Duodenal mucosa (tissue), 2 donors: ENCODE measurements around the gene CAMSAP2.
A peak's percentile ranks its signal among the peaks of the same experiment; 100 is the strongest.

Source experiments
- H3K27ac ChIP-seq: one replicate; pipeline ENCODE4 v1.7.0; 2013; ENCODE audit warnings: low read depth, low read length
- H3K27me3 ChIP-seq, 2 donors: one replicate each; pipeline ENCODE4 v1.7.0; 2013; ENCODE audit warnings: low read length in 2 of 2, control low read depth in 1 of 2; ENCODE audit not compliant: insufficient read depth in 2 of 2, control insufficient read depth in 1 of 2
- H3K36me3 ChIP-seq, 2 donors: one replicate each; pipeline ENCODE4 v1.7.0; 2013; ENCODE audit warnings: low read length in 2 of 2, control low read depth in 1 of 2; ENCODE audit not compliant: insufficient read depth in 2 of 2, control insufficient read depth in 1 of 2
- H3K4me1 ChIP-seq, 2 donors: one replicate each; pipeline ENCODE4 v1.7.0; 2013; ENCODE audit warnings: low read length in 2 of 2, control low read depth in 1 of 2; ENCODE audit not compliant: insufficient read depth in 2 of 2, control insufficient read depth in 1 of 2
- H3K4me3 ChIP-seq, 2 donors: one replicate each; pipeline ENCODE4 v1.7.0; 2013; ENCODE audit warnings: low read length in 2 of 2, low read depth in 1 of 2
- H3K9ac ChIP-seq, 2 donors: one replicate each; pipeline ENCODE4 v1.7.0; 2013; ENCODE audit warnings: low read length in 2 of 2, low read depth in 1 of 2
- H3K9me3 ChIP-seq, 2 donors: one replicate each; pipeline ENCODE4 v1.7.0; 2013; ENCODE audit warnings: low read length in 2 of 2, control low read depth in 1 of 2; ENCODE audit not compliant: control insufficient read depth in 1 of 2

CAMSAP2 gene

GRCh38 chr1:200738327-200738948 is at the start of gene CAMSAP2:
TSS of gene CAMSAP2 (plus strand) at chr1:200738893. CDS start at chr1:200739828, 935 bp downstream.
- no peaks in the 10 kb centered on the region for H3K36me3 ChIP-seq
- peak within 1 kb of the TSS; percentile 95 for H3K27ac ChIP-seq
- H3K9ac ChIP-seq = peak within 1 kb of the TSS; percentile 85 to 87
- H3K9me3 ChIP-seq = no peaks in the 10 kb centered on the region
- peak within 1 kb of the TSS; percentile 76 to 94 for H3K4me3 ChIP-seq
- H3K4me1 ChIP-seq = peaks cover 21 to 26% of the 10 kb centered on the region in 2 donors
- H3K27me3 ChIP-seq = no peaks in the 10 kb centered on the region

- Histone ChIP-seq H3K9ac (no peak overlapping the region), H3K27me3 (no peaks in the 10 kb centered on the region), H3K27ac (no peak overlapping the region), H3K4me1 (no peaks in the 10 kb centered on the region), H3K36me3 (no peaks in the 10 kb centered on the region), H3K4me3 (no peak overlapping the region), H3K9me3 (no peaks in the 10 kb centered on the region)
These were observed 46.4 kb upstream of the CAMSAP2 start for GRCh38 chr1:200692316-200692715.

GRCh38 chr1:200693327-200693726 is 45.4 kb upstream of the CAMSAP2 start:
- no peaks in the 10 kb centered on the region for H3K9me3 ChIP-seq
- H3K36me3 ChIP-seq = no peaks in the 10 kb centered on the region
- no peaks in the 10 kb centered on the region for H3K27me3 ChIP-seq
- H3K27ac ChIP-seq = no peak overlapping the region
- no peak overlapping the region for H3K9ac ChIP-seq
- no peaks in the 10 kb centered on the region for H3K4me1 ChIP-seq
- no peak overlapping the region for H3K4me3 ChIP-seq

- no peaks in the 10 kb centered on the region for H3K36me3 ChIP-seq
These were observed 44.0 kb upstream of the CAMSAP2 start for GRCh38 chr1:200694738-200695137.

GRCh38 chr1:200699871-200700270 is 38.8 kb upstream of the CAMSAP2 start:
- H3K4me1 ChIP-seq = no peaks in the 10 kb centered on the region
- H3K9ac ChIP-seq = no peak overlapping the region
- H3K9me3 ChIP-seq = no peaks in the 10 kb centered on the region
- no peaks in the 10 kb centered on the region for H3K36me3 ChIP-seq
- H3K27me3 ChIP-seq = no peaks in the 10 kb centered on the region
- no peak overlapping the region for H3K4me3 ChIP-seq
- H3K27ac ChIP-seq = no peak overlapping the region

More at GRCh38 chr1:200694738-200695137, 44.0 kb upstream of the CAMSAP2 start:
- Histone ChIP-seq H3K4me1 (no peaks in the 10 kb centered on the region), H3K27ac (no peak overlapping the region), H3K4me3 (no peak overlapping the region), H3K9ac (no peak overlapping the region), H3K9me3 (no peaks in the 10 kb centered on the region), H3K27me3 (no peaks in the 10 kb centered on the region)

- Histone ChIP-seq H3K4me3 (no peak overlapping the region), H3K27ac (no peak overlapping the region), H3K4me1 (no peaks in the 10 kb centered on the region), H3K9ac (no peak overlapping the region), H3K27me3 (no peaks in the 10 kb centered on the region), H3K36me3 (no peaks in the 10 kb centered on the region), H3K9me3 (no peaks in the 10 kb centered on the region)
These were observed 33.6 kb upstream of the CAMSAP2 start for GRCh38 chr1:200704986-200705500.

- H3K36me3 ChIP-seq = no peaks in the 10 kb centered on the region
- no peaks in the 10 kb centered on the region for H3K9me3 ChIP-seq
- H3K9ac ChIP-seq = no peak overlapping the region
- no peak overlapping the region for H3K4me3 ChIP-seq
- no peaks in the 10 kb centered on the region for H3K4me1 ChIP-seq
- H3K27me3 ChIP-seq = no peaks in the 10 kb centered on the region
- H3K27ac ChIP-seq = no peak overlapping the region
These were observed 32.4 kb upstream of the CAMSAP2 start for GRCh38 chr1:200706111-200706814.

GRCh38 chr1:200707116-200707515 is 31.6 kb upstream of the CAMSAP2 start:
- no peaks in the 10 kb centered on the region for H3K36me3 ChIP-seq
- H3K4me3 ChIP-seq = no peak overlapping the region
- no peak overlapping the region for H3K27ac ChIP-seq
- H3K4me1 ChIP-seq = no peaks in the 10 kb centered on the region
- H3K9me3 ChIP-seq = no peaks in the 10 kb centered on the region
- H3K27me3 ChIP-seq = no peaks in the 10 kb centered on the region
- no peak overlapping the region for H3K9ac ChIP-seq

GRCh38 chr1:200708161-200708560 is 30.5 kb upstream of the CAMSAP2 start:
- H3K4me1 ChIP-seq = no peaks in the 10 kb centered on the region
- no peak overlapping the region for H3K9ac ChIP-seq
- H3K27ac ChIP-seq = no peak overlapping the region
- H3K27me3 ChIP-seq = no peaks in the 10 kb centered on the region
- no peaks in the 10 kb centered on the region for H3K36me3 ChIP-seq
- no peak overlapping the region for H3K4me3 ChIP-seq
- no peaks in the 10 kb centered on the region for H3K9me3 ChIP-seq

GRCh38 chr1:200708769-200709168 is 29.9 kb upstream of the CAMSAP2 start:
- H3K36me3 ChIP-seq = no peaks in the 10 kb centered on the region

More at GRCh38 chr1:200708769-200709168, 29.9 kb upstream of the CAMSAP2 start:
- Histone ChIP-seq H3K4me3 (no peak overlapping the region), H3K9ac (no peak overlapping the region), H3K27me3 (no peaks in the 10 kb centered on the region), H3K9me3 (no peaks in the 10 kb centered on the region), H3K4me1 (no peaks in the 10 kb centered on the region), H3K27ac (no peak overlapping the region)
